Stimulated activated CD8-positive, alpha-beta memory T cell treated with anti-CD3 and anti-CD28 coated beads, Interleukin-7, amount 100 ng/mL, for 24 hours (primary cell): ENCODE data around the gene ARL4D.

ENCODE experiments used
- DNase-seq: peaks from one replicate; pipeline ENCODE4 v3.0.0-alpha.2; 2020; ENCODE audit warnings: low read depth

ARL4D gene

GRCh38 chr17:43427362-43428043 is 28.7 kb downstream of the ARL4D start:
- DNase-seq: no peak

GRCh38 chr17:43428524-43428923 is 29.7 kb downstream of the ARL4D start:
- no peak for DNase-seq

GRCh38 chr17:43430936-43431713 is 32.3 kb downstream of the ARL4D start:
- no peak for DNase-seq

DNA sequence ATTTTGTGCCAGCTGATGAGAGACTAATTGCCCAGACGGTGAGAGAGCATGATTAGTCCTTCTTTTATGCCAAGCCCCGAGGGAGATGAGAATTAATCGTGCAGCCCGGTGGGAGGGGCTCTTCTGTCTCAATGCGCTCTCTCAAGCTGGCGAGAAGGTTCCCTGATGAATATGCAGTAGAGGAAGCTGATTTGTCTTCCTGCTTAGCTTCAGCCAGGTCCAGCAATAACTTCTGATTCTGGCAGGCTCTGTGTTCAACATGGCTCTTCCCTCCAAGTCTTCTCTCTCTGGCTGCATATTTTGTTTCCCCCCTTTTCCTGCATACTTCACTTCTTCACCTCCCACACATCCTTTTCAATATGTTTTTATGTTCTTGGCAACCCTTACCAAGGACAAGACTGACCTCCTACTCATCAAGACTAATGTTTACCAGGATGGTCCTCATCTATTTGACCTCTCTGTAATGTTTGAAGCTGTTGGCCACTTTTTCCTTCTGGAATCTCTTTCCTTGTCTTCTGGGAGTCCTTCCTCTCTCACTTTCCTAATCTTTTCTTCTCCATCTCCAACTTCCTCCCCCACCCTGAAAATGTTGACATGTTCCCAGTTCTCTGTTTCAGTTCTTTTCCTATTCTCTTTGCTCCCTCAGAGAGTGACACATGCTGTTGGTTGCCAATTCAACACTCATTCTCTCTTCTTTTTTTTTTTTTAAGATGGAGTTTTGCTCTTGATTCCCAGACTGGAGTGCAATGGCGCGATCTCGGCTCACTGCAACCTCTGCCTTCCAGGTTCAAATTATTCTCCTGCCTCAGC is 33.1 kb downstream of the ARL4D start:
- DNase-seq: no peak

DNA sequence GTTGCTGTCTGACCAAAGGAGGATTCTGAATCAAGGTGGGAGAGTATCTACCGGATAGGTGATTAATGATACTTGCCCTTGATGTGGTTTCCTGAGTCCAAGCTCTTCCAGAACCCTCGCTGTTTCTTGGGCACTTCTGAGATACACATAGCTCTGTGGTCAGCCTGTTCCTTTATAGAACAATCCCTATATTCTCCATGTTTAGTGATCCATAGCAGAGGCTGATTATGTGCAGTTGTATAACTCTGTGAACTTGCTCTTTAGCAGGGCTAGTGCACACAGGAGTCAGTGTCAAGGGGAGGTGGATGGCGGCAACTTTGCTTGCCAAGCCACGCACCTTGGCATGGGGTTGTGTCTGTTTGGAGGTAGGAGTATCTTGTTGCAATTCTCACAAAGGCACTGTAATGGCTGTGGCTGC is 36.1 kb downstream of the ARL4D start:
- DNase-seq: no peak

DNA sequence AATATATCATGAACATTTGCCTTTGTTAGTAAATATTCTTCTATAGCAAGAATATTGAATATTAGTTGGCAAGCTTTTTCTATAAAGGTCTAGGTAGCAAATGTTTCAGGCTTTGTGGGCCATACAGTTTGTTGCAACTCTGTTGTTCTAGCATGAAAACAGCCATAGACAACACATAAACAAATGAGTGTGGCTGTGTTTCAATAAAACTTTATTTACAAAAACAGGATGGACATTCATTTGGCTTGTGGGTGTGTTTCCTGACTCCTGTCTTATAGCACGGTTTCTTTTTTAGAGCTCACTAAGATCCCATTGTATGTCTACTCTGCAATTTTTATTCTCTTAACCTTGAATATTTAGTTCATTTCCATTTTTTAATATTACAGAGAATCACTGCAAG is 39.0 kb downstream of the ARL4D start:
- no peak for DNase-seq

GRCh38 chr17:43438626-43439025 is 39.8 kb downstream of the ARL4D start:
- DNase-seq: no peak

DNA sequence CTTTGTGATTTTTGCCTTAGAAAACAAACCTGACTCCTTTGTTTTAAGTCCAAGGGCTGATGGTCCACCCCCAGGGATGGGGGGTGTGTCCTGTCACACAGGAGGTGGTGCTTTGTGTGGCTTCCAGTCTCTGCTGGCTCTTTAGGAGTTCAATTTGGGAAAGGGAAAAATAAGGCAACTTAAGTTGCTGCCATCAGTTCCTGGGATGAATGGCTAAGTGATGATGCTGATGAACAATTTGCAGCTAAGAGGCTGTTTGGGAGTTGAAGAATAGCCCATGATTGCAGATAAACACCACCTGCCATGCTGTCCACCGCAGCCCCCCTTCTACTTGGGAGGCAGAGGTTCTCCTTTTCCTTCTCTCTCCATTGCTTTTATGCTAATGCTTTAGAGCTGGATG is 40.2 kb downstream of the ARL4D start:
- DNase-seq: no peak

DNA sequence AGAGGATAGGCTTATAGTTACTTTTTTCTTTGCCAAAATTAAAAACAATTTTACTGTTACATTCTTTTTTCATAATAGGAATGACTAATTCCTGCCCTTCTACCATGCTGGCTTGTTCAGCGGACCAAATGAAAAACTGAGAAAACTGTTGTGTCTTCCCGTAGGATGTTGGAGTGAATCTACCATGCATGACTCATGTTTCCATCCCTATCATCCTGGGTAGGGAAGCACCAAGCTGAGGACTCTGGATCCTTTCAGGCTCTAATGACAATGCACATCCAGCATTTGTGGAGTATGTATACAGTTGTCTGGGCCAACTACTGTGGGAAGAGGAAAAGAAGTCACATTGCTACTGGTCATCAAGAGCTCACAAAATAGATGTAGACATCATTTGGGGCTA is 43.9 kb downstream of the ARL4D start:
- DNase-seq: no peak

- DNase-seq: no peak
These were observed 44.6 kb downstream of the ARL4D start for GRCh38 chr17:43443381-43443780.

DNA sequence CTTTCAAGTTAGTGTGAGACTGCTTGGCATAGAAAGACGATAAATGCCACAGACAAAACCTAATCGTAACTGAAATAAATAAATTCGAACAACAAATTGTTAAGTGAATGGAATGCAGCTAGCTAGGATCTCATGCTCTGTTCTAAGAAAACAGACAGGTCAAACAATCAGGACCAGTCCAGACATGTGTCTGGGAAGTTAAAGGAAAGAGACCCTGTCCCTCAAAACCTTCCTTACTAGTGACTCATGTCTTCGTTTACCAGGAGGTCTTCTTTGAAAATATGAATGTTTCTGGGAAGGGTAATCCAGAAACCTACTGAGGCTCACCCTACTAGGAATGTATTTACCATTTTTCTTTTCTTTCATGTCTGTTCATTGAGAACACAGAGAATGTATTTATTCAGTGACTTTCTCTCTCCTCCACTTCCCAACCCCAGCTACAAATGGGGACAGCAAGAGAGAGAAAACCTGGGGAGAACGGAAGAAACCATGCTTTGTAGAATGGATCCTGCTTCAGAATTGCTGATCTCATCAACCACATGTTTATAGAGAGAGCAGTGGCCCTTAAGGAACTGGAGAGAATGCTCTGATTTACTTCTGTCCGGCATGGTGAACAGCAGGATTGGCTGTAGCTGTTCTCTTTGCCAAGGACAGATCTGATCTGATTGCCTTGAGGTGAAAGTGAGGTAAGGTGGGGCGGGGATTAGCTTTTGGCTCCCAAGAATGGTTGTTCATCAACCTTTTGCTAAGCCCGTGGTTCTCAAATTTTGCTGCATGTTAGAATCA is 45.6 kb downstream of the ARL4D start:
- no peak for DNase-seq

GRCh38 chr17:43445009-43445589 is 46.3 kb downstream of the ARL4D start:
- DNase-seq: no peak

DNA sequence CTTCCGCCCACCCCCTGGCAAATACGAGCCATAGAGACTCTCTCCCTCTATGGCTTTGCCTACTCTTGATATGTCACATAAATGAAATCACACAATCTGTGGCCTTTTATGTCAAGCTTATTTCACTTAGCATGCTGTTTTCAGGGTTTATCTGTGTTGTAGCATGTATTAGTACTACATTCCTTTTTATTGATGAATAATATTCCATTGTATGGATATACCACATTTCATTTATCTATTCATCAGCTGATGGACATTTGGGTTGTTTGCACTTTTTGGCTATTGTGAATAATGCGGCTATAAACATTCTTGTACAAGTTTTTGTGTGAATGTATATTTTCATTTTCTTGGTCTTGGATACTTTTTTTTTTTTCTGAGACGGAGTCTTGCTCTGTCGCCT is 48.0 kb downstream of the ARL4D start:
- DNase-seq: no peak

- no peak for DNase-seq
These were observed 50.1 kb downstream of the ARL4D start for GRCh38 chr17:43448720-43449469.

GRCh38 chr17:43449470-43450248 is 50.9 kb downstream of the ARL4D start:
- no peak for DNase-seq
